DMS153 treated with DMSO at 0.1 percent for 48 hours (cell line): Measurements from ENCODE around the gene ATP5PD.
A peak's percentile ranks its signal among the peaks of the same experiment; 100 is the strongest.

Experiments used
- DNase-seq: peaks from one replicate; lab custom pipeline; 2025; ENCODE audit not compliant: unreplicated experiment; lab: John Stamatoyannopoulos, UW

ATP5PD gene

GRCh38 chr17:75046407-75047289 lies at the start of gene ATP5PD, which contains the start of gene KCTD2:
TSS of gene ATP5PD (minus strand) at chr17:75046969. CDS start at chr17:75042650, 4,319 bp downstream.
TSS of gene KCTD2 (plus strand) at chr17:75047225. CDS start at chr17:75047251, 26 bp downstream.
- DNase-seq: peak; percentile 89

GRCh38 chr17:75096082-75096625 lies 49.4 kb upstream of the ATP5PD start:
- DNase-seq: no peak

- DNase-seq: no peak
These were observed 48.2 kb upstream of the ATP5PD start for GRCh38 chr17:75094871-75095399.

GRCh38 chr17:75093548-75094158 lies 46.9 kb upstream of the ATP5PD start:
- no peak for DNase-seq

- no peak for DNase-seq
These were observed 45.1 kb upstream of the ATP5PD start for GRCh38 chr17:75091855-75092327.

- DNase-seq: no peak
These were observed 44.4 kb upstream of the ATP5PD start for GRCh38 chr17:75090871-75091854.

GRCh38 chr17:75088465-75089417 lies 42.0 kb upstream of the ATP5PD start:
- DNase-seq: no peak

- DNase-seq: peak; percentile 74
These were observed 41.0 kb upstream of the ATP5PD start, which contains the start of gene SLC16A5 for GRCh38 chr17:75087558-75088453. TSS of gene SLC16A5 (plus strand) at chr17:75087954. CDS start at chr17:75093637, 5,683 bp downstream.

GRCh38 chr17:75087182-75087557 lies 40.4 kb upstream of the ATP5PD start:
- no peak for DNase-seq

GRCh38 chr17:75086496-75087181 lies 39.9 kb upstream of the ATP5PD start:
- no peak for DNase-seq

- no peak for DNase-seq
These were observed 37.4 kb upstream of the ATP5PD start for GRCh38 chr17:75084039-75084660.

- no peak for DNase-seq
These were observed 35.9 kb upstream of the ATP5PD start for GRCh38 chr17:75082683-75083082.

GRCh38 chr17:75081611-75082540 lies 35.1 kb upstream of the ATP5PD start:
- no peak for DNase-seq

- no peak for DNase-seq
These were observed 32.2 kb upstream of the ATP5PD start for GRCh38 chr17:75079023-75079373.

GRCh38 chr17:75078284-75079022 lies 31.7 kb upstream of the ATP5PD start:
- no peak for DNase-seq
